Neural cell (in vitro differentiated cells): ENCODE measurements around the gene POLR1F. TPM values are rescaled to one million over a fixed set of nuclear protein-coding genes. Genes with fewer than 3 reads are reported as not detected.
A peak's percentile ranks its signal among the peaks of the same experiment; 100 is the strongest.

Source experiments
- H2AFZ ChIP-seq: fragments of 200-600, 300-800 bp; sonication (generic), shearing (Covaris generic); 2 replicates; pipeline ENCODE4 v1.6.0; 2014; ENCODE audit warnings: low read depth, mild to moderate bottlenecking, antibody characterized with exemption, low read length, moderate library complexity
- H3F3A ChIP-seq: fragments of 200-600 bp; shearing (Covaris generic); 2 replicates; pipeline ENCODE4 v1.6.1; 2016; ENCODE audit warnings: mild to moderate bottlenecking, moderate library complexity, mixed read lengths, antibody characterized with exemption, low read length; ENCODE audit not compliant: insufficient read depth, poor library complexity, severe bottlenecking
- H3K27ac ChIP-seq: fragments of 200-600, 300-800 bp; sonication (generic), shearing (Covaris generic); 2 replicates; pipeline ENCODE4 v1.5.1; 2014; ENCODE audit warnings: mild to moderate bottlenecking, low read length, moderate library complexity
- H3K27me3 ChIP-seq: fragments of 300-800, 200-600 bp; sonication (generic), shearing (Covaris generic); 2 replicates; pipeline ENCODE4 v1.6.0; 2014; ENCODE audit warnings: mild to moderate bottlenecking, low read depth, low read length, moderate library complexity; ENCODE audit not compliant: insufficient read depth
- H3K36me3 ChIP-seq: fragments of 300-800, 200-600 bp; sonication (generic), shearing (Covaris generic); 2 replicates; pipeline ENCODE4 v1.5.1; 2014; ENCODE audit warnings: mild to moderate bottlenecking, antibody characterized with exemption, low read length, moderate library complexity; ENCODE audit not compliant: insufficient read depth
- H3K4me2 ChIP-seq: fragments of 300-800, 200-600 bp; sonication (generic), shearing (Covaris generic); 2 replicates; pipeline ENCODE4 v1.6.0; 2014; ENCODE audit warnings: mild to moderate bottlenecking, low read length
- H3K4me3 ChIP-seq: fragments of 300-800, 200-600 bp; sonication (generic), shearing (Covaris generic); 2 replicates; pipeline ENCODE4 v1.5.1; 2014; ENCODE audit warnings: mild to moderate bottlenecking, low read length, moderate library complexity
- H3K79me2 ChIP-seq: fragments of 200-600 bp; shearing (Covaris generic); replicated peaks from 2 replicates; pipeline ENCODE4 v1.6.0; 2014; ENCODE audit warnings: mild to moderate bottlenecking, low read length, moderate library complexity; ENCODE audit not compliant: insufficient read depth
- H3K9ac ChIP-seq: fragments of 300-800, 200-600 bp; sonication (generic), shearing (Covaris generic); 2 replicates; pipeline ENCODE4 v1.6.1; 2016; ENCODE audit warnings: mild to moderate bottlenecking, low read length, mixed read lengths
- H3K9me2 ChIP-seq: fragments of 200-600 bp; shearing (Covaris generic); 2 replicates; pipeline ENCODE4 v1.6.1; 2016; ENCODE audit warnings: mild to moderate bottlenecking, low read length, mixed read lengths; ENCODE audit not compliant: insufficient read depth
- H3K9me3 ChIP-seq: fragments of 200-600, 300-800 bp; sonication (generic), shearing (Covaris generic); 2 replicates; pipeline ENCODE4 v1.6.1; 2016; ENCODE audit warnings: mild to moderate bottlenecking, mixed run types, low read length, moderate library complexity, mixed read lengths
- H4K20me1 ChIP-seq: fragments of 200-600 bp; shearing (Covaris generic); 2 replicates; pipeline ENCODE4 v1.6.1; 2016; ENCODE audit warnings: mild to moderate bottlenecking, mixed run types; ENCODE audit not compliant: insufficient read depth
- CTCF ChIP-seq: fragments of 450-650 bp; IDR thresholded peaks from 2 replicates; pipeline ENCODE4 v1.5.1; 2014; ENCODE audit warnings: antibody characterized with exemption, mild to moderate bottlenecking, moderate library complexity; ENCODE audit not compliant: poor library complexity, severe bottlenecking
- EP300 ChIP-seq: fragments of 450-650 bp; conservative IDR thresholded peaks from 2 replicates; pipeline ENCODE4 v1.6.1; 2014; ENCODE audit warnings: antibody characterized with exemption, mild to moderate bottlenecking, moderate library complexity; ENCODE audit not compliant: poor library complexity, severe bottlenecking
- EZH2 ChIP-seq: fragments of 200-600, 300-800 bp; shearing (Covaris generic), sonication (generic); IDR thresholded peaks from 2 replicates; pipeline ENCODE4 v1.6.1; 2014; ENCODE audit warnings: antibody characterized with exemption, low read length, borderline replicate concordance, mild to moderate bottlenecking; ENCODE audit not compliant: insufficient read depth, poor library complexity, severe bottlenecking
- MXI1 ChIP-seq: fragments of 450-650 bp; conservative IDR thresholded peaks from 2 replicates; pipeline ENCODE4 v1.6.1; 2014; ENCODE audit warnings: antibody characterized with exemption, mild to moderate bottlenecking; ENCODE audit not compliant: poor library complexity, severe bottlenecking
- POLR2AphosphoS5 ChIP-seq: IDR thresholded peaks from 2 replicates; pipeline ENCODE4 v1.6.1; 2012
- RAD21 ChIP-seq: fragments of 450-650 bp; conservative IDR thresholded peaks from 2 replicates; pipeline ENCODE4 v1.6.1; 2014; ENCODE audit warnings: antibody characterized with exemption, mild to moderate bottlenecking, moderate library complexity
- REST ChIP-seq: IDR thresholded peaks from 2 replicates; pipeline ENCODE4 v1.6.1; 2012; ENCODE audit warnings: borderline replicate concordance
- SMC3 ChIP-seq: fragments of 450-650 bp; conservative IDR thresholded peaks from 2 replicates; pipeline ENCODE4 v1.6.1; 2014; ENCODE audit warnings: antibody characterized with exemption, mild to moderate bottlenecking, moderate library complexity; ENCODE audit not compliant: poor library complexity
- TAF1 ChIP-seq: IDR thresholded peaks from 2 replicates; pipeline ENCODE4 v1.6.1; 2012; ENCODE audit warnings: low read depth
- polyA plus RNA-seq: library from polyadenylated mRNA; depleted of rRNA; stranded (reverse); fragments of >200 nt; gene quantifications from 2 replicates; pipeline ENCODE4 v1.2.3, GENCODE V29; 2014

Gene POLR1F
- polyA plus RNA-seq, 1 donor from 2014 or later = 11.9 TPM

- no peak overlapping the region for H3K9ac ChIP-seq
- H3K4me2 ChIP-seq = no peak overlapping the region
- H4K20me1 ChIP-seq = no peaks in the 10 kb centered on the region
- no peak overlapping the region for H3K27ac ChIP-seq
- H3K27me3 ChIP-seq = no peaks in the 10 kb centered on the region
- no peaks in the 10 kb centered on the region for H3K36me3 ChIP-seq
- TF ChIP-seq TAF1 (no peak), RAD21 (peak; percentile 79), EZH2 (no peak), CTCF (peak; percentile 76), POLR2AphosphoS5 (no peak), SMC3 (peak; percentile 83)
- no peaks in the 10 kb centered on the region for H3F3A ChIP-seq
- no peaks in the 10 kb centered on the region for H3K79me2 ChIP-seq
- H3K4me3 ChIP-seq = no peak overlapping the region
- no peaks in the 10 kb centered on the region for H3K9me3 ChIP-seq
- no peak overlapping the region for H2AFZ ChIP-seq
- no peaks in the 10 kb centered on the region for H3K9me2 ChIP-seq
Measured at GRCh38 chr7:19747740-19748339, 39.0 kb upstream of the POLR1F start.

- Histone ChIP-seq H4K20me1 (no peaks in the 10 kb centered on the region), H3K79me2 (no peaks in the 10 kb centered on the region), H3K27ac (no peak overlapping the region), H3K27me3 (no peaks in the 10 kb centered on the region), H3K9me3 (no peaks in the 10 kb centered on the region), H3K36me3 (no peaks in the 10 kb centered on the region), H3K9ac (no peak overlapping the region), H3F3A (no peaks in the 10 kb centered on the region), H2AFZ (no peak overlapping the region), H3K4me2 (no peak overlapping the region), H3K4me3 (no peak overlapping the region), H3K9me2 (no peaks in the 10 kb centered on the region)
- no peak for TF ChIP-seq REST
- no peak for TF ChIP-seq MXI1
- no peak for TF ChIP-seq EP300
- TF ChIP-seq SMC3 = no peak
- TF ChIP-seq EZH2 = no peak
- TF ChIP-seq TAF1 = no peak
- TF ChIP-seq RAD21 = no peak
- TF ChIP-seq CTCF = no peak
Measured at GRCh38 chr7:19744075-19744474, 35.2 kb upstream of the POLR1F start.
